Upper lobe of left lung (tissue), 6 donors: ENCODE measurements around the gene CD200R1L. TPM values are rescaled to one million over a fixed set of nuclear protein-coding genes. Genes with fewer than 3 reads are reported as not detected.

Source experiments
- ATAC-seq, 2 donors: fragments of 200-7000 bp; cut with Tn5 transposase; one replicate each; pipeline ENCODE4 v1.9.1; 2022; ENCODE audit warnings: mild to moderate bottlenecking in 2 of 2, moderate library complexity in 2 of 2; ENCODE audit not compliant: low FRiP score in 2 of 2
- DNase-seq, 2 donors: peaks; one replicate each; pipeline ENCODE4 v3.0.0-alpha.2; 2019 to 2020
- H3K27ac ChIP-seq, 4 donors: fragments of 200-600 bp; sonication (generic); one replicate each; pipeline ENCODE4 v1.5.1; 2016 to 2019
- H3K27me3 ChIP-seq, 4 donors: fragments of 200-600 bp; sonication (generic); one replicate each; pipeline ENCODE4 v1.5.1; 2017 to 2019
- H3K36me3 ChIP-seq, 4 donors: fragments of 200-600 bp; sonication (generic); one replicate each; pipeline ENCODE4 v1.5.1; 2016 to 2019
- H3K4me1 ChIP-seq, 4 donors: fragments of 200-600 bp; sonication (generic); one replicate each; pipeline ENCODE4 v1.5.1; 2018 to 2019
- H3K4me3 ChIP-seq, 4 donors: fragments of 200-600 bp; sonication (generic); one replicate each; pipeline ENCODE4 v1.5.1; 2017 to 2019; ENCODE audit warnings: mild to moderate bottlenecking in 2 of 4, moderate library complexity in 1 of 4
- H3K9me3 ChIP-seq, 4 donors: fragments of 200-600 bp; sonication (generic); one replicate each; pipeline ENCODE4 v1.5.1; 2018 to 2019
- EP300 ChIP-seq, 4 donors: sonication (generic); formaldehyde crosslinking; IDR thresholded peaks; one replicate each; pipeline ENCODE4 v1.5.1; 2017; ENCODE audit warnings: antibody characterized with exemption in 4 of 4, control low read depth in 2 of 4
- POLR2A ChIP-seq, 4 donors: fragments of 450-650 bp; IDR thresholded peaks; one replicate each; pipeline ENCODE4 v1.5.1; 2016 to 2017; ENCODE audit warnings: antibody characterized with exemption in 4 of 4, mild to moderate bottlenecking in 2 of 4
- POLR2AphosphoS5 ChIP-seq, 2 donors: sonication (generic); formaldehyde crosslinking; IDR thresholded peaks; one replicate each; pipeline ENCODE4 v1.5.1; 2017; ENCODE audit warnings: antibody characterized with exemption in 2 of 2
- WGBS, 2 donors: methylation state at CpG; one replicate each; pipeline ENCODE4 v1.1.5; 2017 to 2018; 5-methylcytosine and 5-hydroxymethylcytosine counted together
- total RNA-seq, 6 donors: library from RNA; depleted of rRNA in 4 of 6; stranded (reverse); fragments of >200 nt in 4 of 6; gene quantifications; one replicate each; pipeline versions ENCODE4 v1.1.0 to v1.2.1, GENCODE V29; 2016 to 2021
- TF ChIP-seq, protein P1 (sequence below), 6 experiments: fragments of 450-650 bp in 4 of 6; fragments of 200-600 bp in 2 of 6; sonication (generic) in 2 of 6; IDR thresholded peaks; one replicate each; pipeline ENCODE4 v1.5.1; 2016 to 2019; ENCODE audit warnings: antibody characterized with exemption in 6 of 6
- donor health status: DM: no; HTN: no; CAD: no; lungs with moderate emphysema.
- donor health status: DM: no; HTN: yes; CAD: no; lungs with severe emphysema.

CD200R1L gene
- total RNA-seq, 6 donors from 2014 or later = not detected

DNA sequence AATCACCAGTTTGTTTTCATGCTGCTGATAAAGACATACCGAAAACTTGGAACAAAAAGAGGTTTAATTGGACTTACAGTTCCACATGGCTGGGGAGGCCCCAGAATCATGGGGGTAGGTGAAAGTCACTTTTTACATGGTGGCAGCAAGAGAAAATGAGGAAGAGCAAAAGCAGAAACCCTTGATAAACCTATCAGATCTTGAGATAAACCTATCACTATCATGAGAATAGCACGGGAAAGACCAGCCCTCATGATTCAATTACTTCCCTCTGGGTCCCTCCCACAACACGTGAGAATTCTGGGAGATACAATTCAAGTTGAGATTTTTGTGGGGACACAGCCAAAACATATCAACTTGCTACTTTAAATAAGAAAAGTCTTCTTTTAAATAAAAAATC, 28.9 kb downstream of the CD200R1L start:
- no peak for TF ChIP-seq POLR2AphosphoS5 (IDR thresholded peaks at IDR 0.05)
- no peak for TF ChIP-seq EP300 (IDR thresholded peaks at IDR 0.05)
- Histone ChIP-seq H3K9me3 (no peaks in the 10 kb centered on the region), H3K27me3 (no peaks in the 10 kb centered on the region), H3K36me3 (no peaks in the 10 kb centered on the region), H3K27ac (no peak overlapping the region), H3K4me1 (peaks cover 0 to 9% (median 0%) of the 10 kb centered on the region in 4 donors), H3K4me3 (no peak overlapping the region)
- ATAC-seq (no peak), DNase-seq (no peak)
- WGBS, 2 donors = 30 to 42% methylated on average over 3 of the region's 3 CpGs

DNA sequence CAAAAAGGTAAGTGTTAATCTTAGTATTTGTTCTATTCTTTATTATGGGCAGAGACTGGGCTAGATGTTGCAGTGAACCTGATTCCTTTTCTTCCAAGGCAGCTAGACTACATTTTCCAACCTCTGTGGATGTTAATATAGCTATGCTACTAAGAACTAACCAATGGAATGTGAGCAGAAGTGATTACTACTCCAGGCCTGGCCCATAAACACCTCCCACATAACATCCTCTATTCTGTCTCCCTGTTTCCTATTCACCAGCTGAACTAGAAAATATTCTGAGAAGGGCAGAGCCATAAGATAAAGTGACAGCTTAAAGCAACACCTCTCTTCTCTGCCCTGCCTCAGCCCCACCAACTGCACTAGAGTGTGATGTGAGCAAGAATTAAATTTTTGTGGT, 29.4 kb downstream of the CD200R1L start:
- H3K27me3 ChIP-seq = no peaks in the 10 kb centered on the region
- TF ChIP-seq, protein P1, sequence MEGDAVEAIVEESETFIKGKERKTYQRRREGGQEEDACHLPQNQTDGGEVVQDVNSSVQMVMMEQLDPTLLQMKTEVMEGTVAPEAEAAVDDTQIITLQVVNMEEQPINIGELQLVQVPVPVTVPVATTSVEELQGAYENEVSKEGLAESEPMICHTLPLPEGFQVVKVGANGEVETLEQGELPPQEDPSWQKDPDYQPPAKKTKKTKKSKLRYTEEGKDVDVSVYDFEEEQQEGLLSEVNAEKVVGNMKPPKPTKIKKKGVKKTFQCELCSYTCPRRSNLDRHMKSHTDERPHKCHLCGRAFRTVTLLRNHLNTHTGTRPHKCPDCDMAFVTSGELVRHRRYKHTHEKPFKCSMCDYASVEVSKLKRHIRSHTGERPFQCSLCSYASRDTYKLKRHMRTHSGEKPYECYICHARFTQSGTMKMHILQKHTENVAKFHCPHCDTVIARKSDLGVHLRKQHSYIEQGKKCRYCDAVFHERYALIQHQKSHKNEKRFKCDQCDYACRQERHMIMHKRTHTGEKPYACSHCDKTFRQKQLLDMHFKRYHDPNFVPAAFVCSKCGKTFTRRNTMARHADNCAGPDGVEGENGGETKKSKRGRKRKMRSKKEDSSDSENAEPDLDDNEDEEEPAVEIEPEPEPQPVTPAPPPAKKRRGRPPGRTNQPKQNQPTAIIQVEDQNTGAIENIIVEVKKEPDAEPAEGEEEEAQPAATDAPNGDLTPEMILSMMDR (IDR thresholded peaks at IDR 0.05) = no peak
- TF ChIP-seq EP300 (IDR thresholded peaks at IDR 0.05) (no peak), POLR2A (IDR thresholded peaks at IDR 0.05) (no peak), POLR2AphosphoS5 (IDR thresholded peaks at IDR 0.05) (no peak)
- no peaks in the 10 kb centered on the region for H3K36me3 ChIP-seq
- no peak for ATAC-seq
- peaks cover 0 to 9% (median 0%) of the 10 kb centered on the region in 4 donors for H3K4me1 ChIP-seq
- no peak overlapping the region for H3K27ac ChIP-seq
- no peaks in the 10 kb centered on the region for H3K9me3 ChIP-seq
- DNase-seq = no peak
- no peak overlapping the region for H3K4me3 ChIP-seq

DNA sequence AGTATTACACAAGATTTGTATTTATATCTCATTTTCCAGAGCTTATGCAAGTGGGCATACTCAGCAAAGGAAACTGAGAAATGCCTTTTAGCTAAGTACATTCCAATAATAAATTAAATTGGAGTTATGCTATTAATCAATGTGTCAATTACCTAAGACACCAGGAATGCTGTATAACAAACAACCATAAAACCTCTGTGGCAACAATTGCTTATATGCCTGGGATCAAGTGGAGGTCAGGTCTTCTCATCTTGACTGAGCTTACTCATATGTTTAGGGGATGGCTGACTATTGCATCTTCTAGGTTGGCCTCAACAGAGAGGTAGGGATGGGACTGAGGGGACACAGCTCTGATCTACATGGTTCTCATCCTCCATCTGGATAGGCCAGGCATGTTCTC, 30.7 kb downstream of the CD200R1L start:
- no peak overlapping the region for H3K4me3 ChIP-seq
- no peaks in the 10 kb centered on the region for H3K27me3 ChIP-seq
- no peaks in the 10 kb centered on the region for H3K9me3 ChIP-seq
- DNase-seq = no peak
- no peak for ATAC-seq
- H3K4me1 ChIP-seq = peaks cover 0 to 9% (median 1%) of the 10 kb centered on the region in 4 donors
- TF ChIP-seq EP300 (IDR thresholded peaks at IDR 0.05) = no peak
- no peak for TF ChIP-seq POLR2A (IDR thresholded peaks at IDR 0.05)
- TF ChIP-seq, protein P1 (IDR thresholded peaks at IDR 0.05) = no peak
- no peak for TF ChIP-seq POLR2AphosphoS5 (IDR thresholded peaks at IDR 0.05)
- no peak overlapping the region for H3K27ac ChIP-seq
- no peaks in the 10 kb centered on the region for H3K36me3 ChIP-seq

DNA sequence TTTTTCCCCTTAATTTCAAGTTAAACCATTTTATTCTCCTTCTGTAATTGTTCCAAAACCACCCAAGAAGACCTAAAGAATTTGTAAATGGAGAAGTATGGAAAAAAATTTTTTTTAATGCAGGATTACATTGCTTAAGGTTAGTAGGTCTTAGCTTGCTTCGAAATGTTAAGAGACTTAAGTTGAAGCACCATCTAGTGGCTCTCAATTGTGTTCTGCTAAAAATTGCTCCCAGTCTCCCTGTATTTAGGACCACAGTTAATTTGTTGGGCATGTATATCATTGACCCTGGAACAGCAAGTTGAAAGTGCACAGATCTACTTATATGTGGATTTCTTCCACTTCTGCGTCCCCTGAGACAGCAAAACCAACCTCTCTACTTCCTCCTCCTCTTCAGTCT, 32.4 kb downstream of the CD200R1L start:
- TF ChIP-seq, protein P1 (IDR thresholded peaks at IDR 0.05) = peak in 3 of 6 experiments; percentile 23 to 42 (median 37)
- no peak for TF ChIP-seq POLR2AphosphoS5 (IDR thresholded peaks at IDR 0.05)
- Histone ChIP-seq H3K27me3 (no peaks in the 10 kb centered on the region), H3K4me3 (no peak overlapping the region), H3K4me1 (peaks cover 0 to 9% (median 1%) of the 10 kb centered on the region in 4 donors), H3K27ac (no peak overlapping the region), H3K36me3 (no peaks in the 10 kb centered on the region), H3K9me3 (no peaks in the 10 kb centered on the region)
- ATAC-seq (peak in 1 of 2 donors; percentile 56), DNase-seq (no peak)
- WGBS, 2 donors = 38 to 45% methylated on average over 2 of the region's 2 CpGs

DNA sequence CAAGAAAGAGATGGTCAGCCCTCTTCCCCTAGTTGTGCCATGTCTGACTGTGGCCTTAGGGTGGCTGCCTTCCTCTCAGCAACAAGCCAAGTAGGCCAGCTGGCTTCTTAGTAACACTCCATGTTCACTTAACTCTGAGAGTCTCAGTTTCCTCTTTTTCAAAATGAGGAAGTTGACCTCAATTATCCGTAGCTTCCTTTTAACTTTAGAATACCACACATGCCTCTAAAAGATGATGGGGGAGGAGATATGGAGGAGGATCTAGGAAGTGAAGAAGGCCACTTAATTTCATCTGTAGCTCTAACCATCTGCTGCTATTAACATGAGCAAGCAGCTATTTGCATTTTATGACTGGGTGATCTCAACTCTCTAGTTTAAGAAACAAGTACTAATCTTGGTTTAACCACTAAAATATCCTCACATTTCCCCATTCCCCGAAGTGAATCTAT, 32.9 kb downstream of the CD200R1L start:
- 18 to 23% methylated on average over 2 of the region's 2 CpGs for WGBS, 2 donors
- Histone ChIP-seq H3K4me3 (no peak overlapping the region), H3K36me3 (no peaks in the 10 kb centered on the region), H3K27me3 (no peaks in the 10 kb centered on the region), H3K4me1 (peaks cover 0 to 9% (median 1%) of the 10 kb centered on the region in 4 donors), H3K27ac (peak overlapping the region in 1 of 4 donors; percentile 22), H3K9me3 (no peaks in the 10 kb centered on the region)
- TF ChIP-seq EP300 (IDR thresholded peaks at IDR 0.05) (no peak), POLR2A (IDR thresholded peaks at IDR 0.05) (no peak), POLR2AphosphoS5 (IDR thresholded peaks at IDR 0.05) (no peak)
- TF ChIP-seq, protein P1 (IDR thresholded peaks at IDR 0.05) = no peak
- DNase-seq (peak in 1 of 2 donors; percentile 42), ATAC-seq (peak; percentile 54 to 69)
